Measurements from ENCODE around the gene SERPINE1. TPM values are rescaled to one million over a fixed set of nuclear protein-coding genes. Genes with fewer than 3 reads are reported as not detected.
A peak's percentile ranks its signal among the peaks of the same experiment; 100 is the strongest.

Gene SERPINE1
- total RNA-seq, 1 experiment from 2014 or later, result 12.8 TPM

DNA sequence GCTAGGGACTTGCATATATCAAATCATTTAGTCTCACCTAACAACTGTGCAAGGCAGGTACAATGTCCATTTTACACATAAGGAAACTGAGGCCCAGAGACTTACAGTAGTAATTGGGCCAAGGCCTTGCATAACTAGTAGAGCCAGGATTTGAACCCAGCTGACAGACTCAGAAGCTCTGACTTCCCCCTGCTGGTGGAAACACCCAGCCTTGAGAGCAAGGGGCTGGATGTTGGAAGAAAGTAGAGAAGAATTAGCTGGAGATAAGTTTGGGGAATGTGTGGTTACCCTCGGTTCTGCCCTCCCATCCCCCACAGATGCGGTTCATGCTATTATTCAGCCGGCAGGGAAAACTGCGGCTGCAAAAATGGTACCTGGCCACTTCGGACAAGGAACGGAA lies 29.4 kb downstream of the SERPINE1 start:
- intact Hi-C loops (cut with micrococcal nuclease), result no loop called here
- DNase-seq (ENCODE audit: low read depth, low spot score), result no peak
- H3K27ac ChIP-seq (ENCODE audit: low read depth, low read length), result peak overlapping the region; percentile 78
- H3K36me3 ChIP-seq (ENCODE audit: control insufficient read depth in 1 of 2, insufficient read depth in 2 of 2, low read length in 2 of 2), result peaks cover 6 to 32% of the 10 kb centered on the region in 2 experiments; a peak in 3 of 4 replicates
- peak overlapping the region; percentile 8 to 85; a peak in 3 of 4 replicates for H3K4me3 ChIP-seq (replicated peaks in 1 of 2; ENCODE audit: low read depth in 1 of 2, low read length in 2 of 2)
- ATAC-seq, result no peak
- no peaks in the 10 kb centered on the region for H3K9me2 ChIP-seq (ENCODE audit: insufficient read depth)
- BruUV-seq (replicated peaks), result no TSS peak
- H3K4me2 ChIP-seq (ENCODE audit: low read length), result peak overlapping the region; percentile 98
- ChIA-PET CTCF (interaction anchor here (1.0 to 4.4 kb wide), 11 partner anchors 9 to 262 kb away, joined by 3 to 44 read pairs (median 3); partner anchors contain the start of genes PLOD3, TRIM56, VGF and ZNHIT1), RAD21 (ENCODE audit: low non-redundant PET in 1 of 2, low total read pairs in 2 of 2, uncharacterized antibody in 2 of 2, unreplicated experiment in 2 of 2) (interaction anchor here (0.6 to 0.9 kb wide), 4 partner anchors 9 to 13 kb away, joined by 3 to 7 read pairs (median 3); partner anchors contain the start of gene VGF (in 2 of the 2)), POLR2A (interaction anchor here (0.7 to 2.8 kb wide), 6 partner anchors 9 to 182 kb away, joined by 3 to 11 read pairs (median 5); partner anchors contain the start of genes SERPINE1 and VGF)
- H4K20me1 ChIP-seq (ENCODE audit: insufficient read depth), result no peaks in the 10 kb centered on the region
- H3K79me2 ChIP-seq (ENCODE audit: insufficient read depth, low read length), result peaks cover 43% of the 10 kb centered on the region
- H3K9ac ChIP-seq (ENCODE audit: low read length), result peak overlapping the region; percentile 94
- H2AFZ ChIP-seq (ENCODE audit: low read depth, low read length, poor library complexity, severe bottlenecking), result no peak overlapping the region
- no peaks in the 10 kb centered on the region for H3K9me3 ChIP-seq (ENCODE audit: control insufficient read depth in 1 of 2, insufficient read depth in 1 of 2, low read depth in 1 of 2, low read length in 2 of 2)
- peaks cover 47 to 65% of the 10 kb centered on the region in 2 experiments for H3K4me1 ChIP-seq (ENCODE audit: control insufficient read depth in 1 of 2, insufficient read depth in 2 of 2, low read length in 2 of 2)
- no peaks in the 10 kb centered on the region for H3K27me3 ChIP-seq (ENCODE audit: insufficient read depth, low read length)
- TF ChIP-seq, protein P1, sequence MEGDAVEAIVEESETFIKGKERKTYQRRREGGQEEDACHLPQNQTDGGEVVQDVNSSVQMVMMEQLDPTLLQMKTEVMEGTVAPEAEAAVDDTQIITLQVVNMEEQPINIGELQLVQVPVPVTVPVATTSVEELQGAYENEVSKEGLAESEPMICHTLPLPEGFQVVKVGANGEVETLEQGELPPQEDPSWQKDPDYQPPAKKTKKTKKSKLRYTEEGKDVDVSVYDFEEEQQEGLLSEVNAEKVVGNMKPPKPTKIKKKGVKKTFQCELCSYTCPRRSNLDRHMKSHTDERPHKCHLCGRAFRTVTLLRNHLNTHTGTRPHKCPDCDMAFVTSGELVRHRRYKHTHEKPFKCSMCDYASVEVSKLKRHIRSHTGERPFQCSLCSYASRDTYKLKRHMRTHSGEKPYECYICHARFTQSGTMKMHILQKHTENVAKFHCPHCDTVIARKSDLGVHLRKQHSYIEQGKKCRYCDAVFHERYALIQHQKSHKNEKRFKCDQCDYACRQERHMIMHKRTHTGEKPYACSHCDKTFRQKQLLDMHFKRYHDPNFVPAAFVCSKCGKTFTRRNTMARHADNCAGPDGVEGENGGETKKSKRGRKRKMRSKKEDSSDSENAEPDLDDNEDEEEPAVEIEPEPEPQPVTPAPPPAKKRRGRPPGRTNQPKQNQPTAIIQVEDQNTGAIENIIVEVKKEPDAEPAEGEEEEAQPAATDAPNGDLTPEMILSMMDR (IDR thresholded peaks at IDR 0.05 in 2 of 3, conservative IDR thresholded peaks at IDR 0.05 in 1 of 3; ENCODE audit: borderline replicate concordance in 1 of 3, insufficient read depth in 1 of 3, low read depth in 2 of 3, low read length in 2 of 3), result peak in 2 of 3 experiments; percentile 44 to 55; a peak in 4 of 6 replicates
- TF ChIP-seq, protein P2, sequence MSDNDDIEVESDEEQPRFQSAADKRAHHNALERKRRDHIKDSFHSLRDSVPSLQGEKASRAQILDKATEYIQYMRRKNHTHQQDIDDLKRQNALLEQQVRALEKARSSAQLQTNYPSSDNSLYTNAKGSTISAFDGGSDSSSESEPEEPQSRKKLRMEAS (IDR thresholded peaks at IDR 0.05), result no peak
- TF ChIP-seq RAD21 (IDR thresholded peaks at IDR 0.05; ENCODE audit: low read depth), result no peak
